Stimulated activated naive B cell treated with anti-CD40 and anti-IgM and Interleukin-4, amounts not matched to agents 10 μg/mL and 1 μg/mL and 100 μg/mL, for 72 hours (primary cell): ENCODE data around the gene MAB21L4.
A peak's percentile ranks its signal among the peaks of the same experiment; 100 is the strongest.

ENCODE experiments used
- ATAC-seq, 2 donors: fragments of 150-1000 bp; cut with Tn5 transposase; replicated peaks; 2 replicates each; pipeline ENCODE4 v1.10.0; 2021; ENCODE audit warnings: moderate library complexity in 1 of 2
- DNase-seq: peaks from one replicate; pipeline ENCODE4 v3.0.0; 2021
- H3K27ac Mint-ChIP-seq: one replicate; pipeline ENCODE4 v1.8.0; 2022; ENCODE audit warnings: mild to moderate bottlenecking, mixed read lengths
- H3K27me3 Mint-ChIP-seq, 2 donors: one replicate each; pipeline ENCODE4 v1.8.0; 2022; ENCODE audit warnings: mixed read lengths in 2 of 2
- H3K36me3 Mint-ChIP-seq, 2 donors: one replicate each; pipeline ENCODE4 v1.8.0; 2022; ENCODE audit warnings: mixed read lengths in 2 of 2, mild to moderate bottlenecking in 1 of 2
- H3K4me1 Mint-ChIP-seq, 2 donors: one replicate each; pipeline ENCODE4 v1.8.0; 2022; ENCODE audit warnings: mixed read lengths in 2 of 2, mild to moderate bottlenecking in 1 of 2
- H3K4me3 Mint-ChIP-seq, 2 donors: one replicate each; pipeline ENCODE4 v1.8.0; 2022; ENCODE audit warnings: mild to moderate bottlenecking in 2 of 2, mixed read lengths in 2 of 2, moderate library complexity in 1 of 2
- H3K9me3 Mint-ChIP-seq, 2 donors: one replicate each; pipeline ENCODE4 v1.8.0; 2022; ENCODE audit warnings: mixed read lengths in 2 of 2, mild to moderate bottlenecking in 1 of 2

The MAB21L4 gene

GRCh38 chr2:240929364-240930095 is 33.6 kb upstream of the MAB21L4 start:
- no peak overlapping the region for H3K4me3 Mint-ChIP-seq
- H3K9me3 Mint-ChIP-seq: no peaks in the 10 kb centered on the region
- DNase-seq (no peak), ATAC-seq (no peak)
- H3K4me1 Mint-ChIP-seq: no peaks in the 10 kb centered on the region
- H3K27me3 Mint-ChIP-seq: peaks cover 9 to 14% of the 10 kb centered on the region in 2 donors
- H3K27ac Mint-ChIP-seq: no peak overlapping the region
- no peaks in the 10 kb centered on the region for H3K36me3 Mint-ChIP-seq

GRCh38 chr2:240928476-240929363 is 32.8 kb upstream of the MAB21L4 start:
- Mint-ChIP-seq H3K27me3 (peaks cover 9 to 12% of the 10 kb centered on the region in 2 donors), H3K27ac (no peak overlapping the region), H3K9me3 (no peaks in the 10 kb centered on the region), H3K36me3 (no peaks in the 10 kb centered on the region), H3K4me3 (no peak overlapping the region), H3K4me1 (no peaks in the 10 kb centered on the region)
- no peak for ATAC-seq
- no peak for DNase-seq

GRCh38 chr2:240927390-240927781 is 31.4 kb upstream of the MAB21L4 start:
- Mint-ChIP-seq H3K9me3 (no peaks in the 10 kb centered on the region), H3K27ac (no peak overlapping the region), H3K36me3 (no peaks in the 10 kb centered on the region), H3K4me1 (no peaks in the 10 kb centered on the region), H3K4me3 (no peak overlapping the region), H3K27me3 (peaks cover 9 to 12% of the 10 kb centered on the region in 2 donors)
- DNase-seq (no peak), ATAC-seq (no peak)

GRCh38 chr2:240926516-240927389 is 30.8 kb upstream of the MAB21L4 start:
- Mint-ChIP-seq H3K9me3 (no peaks in the 10 kb centered on the region), H3K4me3 (no peak overlapping the region), H3K4me1 (no peaks in the 10 kb centered on the region), H3K36me3 (no peaks in the 10 kb centered on the region), H3K27me3 (peaks cover 9 to 12% of the 10 kb centered on the region in 2 donors), H3K27ac (no peak overlapping the region)
- DNase-seq (no peak), ATAC-seq (no peak)

- H3K27ac Mint-ChIP-seq: no peak overlapping the region
- no peak overlapping the region for H3K4me3 Mint-ChIP-seq
- no peaks in the 10 kb centered on the region for H3K9me3 Mint-ChIP-seq
- H3K27me3 Mint-ChIP-seq: peaks cover 9 to 12% of the 10 kb centered on the region in 2 donors
- ATAC-seq: peak in 1 of 2 donors; percentile 16
- DNase-seq: no peak
- no peaks in the 10 kb centered on the region for H3K36me3 Mint-ChIP-seq
- no peaks in the 10 kb centered on the region for H3K4me1 Mint-ChIP-seq
Observed at GRCh38 chr2:240925568-240926515, 29.9 kb upstream of the MAB21L4 start.

GRCh38 chr2:240925191-240925567 is 29.2 kb upstream of the MAB21L4 start:
- no peaks in the 10 kb centered on the region for H3K9me3 Mint-ChIP-seq
- H3K36me3 Mint-ChIP-seq: no peaks in the 10 kb centered on the region
- peaks cover 9 to 12% of the 10 kb centered on the region in 2 donors for H3K27me3 Mint-ChIP-seq
- no peaks in the 10 kb centered on the region for H3K4me1 Mint-ChIP-seq
- DNase-seq (no peak), ATAC-seq (no peak)
- no peak overlapping the region for H3K27ac Mint-ChIP-seq
- no peak overlapping the region for H3K4me3 Mint-ChIP-seq

GRCh38 chr2:240922982-240923537 is 27.1 kb upstream of the MAB21L4 start:
- Mint-ChIP-seq H3K27me3 (peaks cover 0 to under 1% of the 10 kb centered on the region in 2 donors), H3K9me3 (no peaks in the 10 kb centered on the region), H3K27ac (no peak overlapping the region), H3K4me1 (no peaks in the 10 kb centered on the region), H3K4me3 (no peak overlapping the region), H3K36me3 (no peaks in the 10 kb centered on the region)
- DNase-seq: no peak
- ATAC-seq: no peak

- H3K36me3 Mint-ChIP-seq: no peaks in the 10 kb centered on the region
- H3K9me3 Mint-ChIP-seq: no peaks in the 10 kb centered on the region
- no peak overlapping the region for H3K4me3 Mint-ChIP-seq
- ATAC-seq (no peak), DNase-seq (no peak)
- H3K4me1 Mint-ChIP-seq: no peaks in the 10 kb centered on the region
- H3K27me3 Mint-ChIP-seq: peaks cover 0 to under 1% of the 10 kb centered on the region in 2 donors
- no peak overlapping the region for H3K27ac Mint-ChIP-seq
Observed at GRCh38 chr2:240922245-240922981, 26.5 kb upstream of the MAB21L4 start.

- Mint-ChIP-seq H3K27me3 (peaks cover 3 to 5% of the 10 kb centered on the region in 2 donors), H3K36me3 (no peaks in the 10 kb centered on the region), H3K9me3 (no peaks in the 10 kb centered on the region), H3K4me1 (peaks cover 2 to 3% of the 10 kb centered on the region in 2 donors), H3K27ac (no peak overlapping the region), H3K4me3 (no peak overlapping the region)
- DNase-seq: no peak
- ATAC-seq: no peak
Observed at GRCh38 chr2:240921995-240922244, 26.0 kb upstream of the MAB21L4 start.

- peaks cover 3 to 10% of the 10 kb centered on the region in 2 donors for H3K27me3 Mint-ChIP-seq
- no peaks in the 10 kb centered on the region for H3K36me3 Mint-ChIP-seq
- ATAC-seq: no peak
- no peaks in the 10 kb centered on the region for H3K9me3 Mint-ChIP-seq
- peaks cover 6 to 8% of the 10 kb centered on the region in 2 donors for H3K4me1 Mint-ChIP-seq
- no peak overlapping the region for H3K4me3 Mint-ChIP-seq
- DNase-seq: no peak
- H3K27ac Mint-ChIP-seq: no peak overlapping the region
Observed at GRCh38 chr2:240921311-240921994, 25.5 kb upstream of the MAB21L4 start.

- H3K27me3 Mint-ChIP-seq: peaks cover 3 to 17% of the 10 kb centered on the region in 2 donors
- peaks cover 7 to 11% of the 10 kb centered on the region in 2 donors for H3K4me1 Mint-ChIP-seq
- no peaks in the 10 kb centered on the region for H3K9me3 Mint-ChIP-seq
- H3K4me3 Mint-ChIP-seq: no peak overlapping the region
- H3K36me3 Mint-ChIP-seq: no peaks in the 10 kb centered on the region
- ATAC-seq: no peak
- H3K27ac Mint-ChIP-seq: no peak overlapping the region
- DNase-seq: no peak
Observed at GRCh38 chr2:240920783-240921231, 24.9 kb upstream of the MAB21L4 start.
